Natural killer cell treated with Interleukin-12 subunit alpha and Interleukin-12 subunit beta and Interleukin-15 and Interleukin-18, amount 100 ng/mL, for 72 hours (primary cell): Measurements from ENCODE around the gene ZNF747. TPM values are rescaled to one million over a fixed set of nuclear protein-coding genes. Genes with fewer than 3 reads are reported as not detected.
"Not testable (repeated sequence)": the region's sequence is repeated elsewhere in the genome, so short reads cannot be mapped to it uniquely, and the experiment has no call there.

Experiments
- ATAC-seq, 2 donors: fragments of 150-1000 bp; cut with Tn5 transposase in 1 of 2; sonication (Bioruptor Pico), chemical (Tn5 transposase) in 1 of 2; 2 replicates each; pipeline ENCODE4 v1.10.0; 2021
- DNase-seq: peaks from one replicate; pipeline ENCODE4 v3.0.0; 2022; ENCODE audit warnings: low spot score
- H3K27ac Mint-ChIP-seq, 2 donors: 1 replicate in 1 of 2; 2 replicates in 1 of 2; pipeline ENCODE4 v1.8.0; 2022; ENCODE audit warnings: mixed read lengths in 2 of 2, mild to moderate bottlenecking in 1 of 2, moderate library complexity in 1 of 2
- H3K27me3 Mint-ChIP-seq, 2 donors: 1 replicate in 1 of 2; 2 replicates in 1 of 2; pipeline ENCODE4 v1.8.0; 2022; ENCODE audit warnings: mixed read lengths in 2 of 2
- H3K36me3 Mint-ChIP-seq: one replicate; pipeline ENCODE4 v1.8.0; 2022; ENCODE audit warnings: mixed read lengths
- H3K4me1 Mint-ChIP-seq, 2 donors: 1 replicate in 1 of 2; 2 replicates in 1 of 2; pipeline ENCODE4 v1.8.0; 2022; ENCODE audit warnings: low read depth in 2 of 2, mixed read lengths in 2 of 2, mild to moderate bottlenecking in 1 of 2
- H3K4me3 Mint-ChIP-seq: one replicate; pipeline ENCODE4 v1.8.0; 2022; ENCODE audit warnings: mixed read lengths
- H3K9me3 Mint-ChIP-seq: 2 replicates; pipeline ENCODE4 v1.8.0; 2022; ENCODE audit warnings: mixed read lengths
- total RNA-seq, 2 donors: library from RNA; stranded (reverse); gene quantifications; one replicate each; pipeline ENCODE4 v1.2.3, GENCODE V29; 2022

The ZNF747 gene
- total RNA-seq, 2 donors from 2014 or later, result 8.7 to 10.3 TPM

DNA sequence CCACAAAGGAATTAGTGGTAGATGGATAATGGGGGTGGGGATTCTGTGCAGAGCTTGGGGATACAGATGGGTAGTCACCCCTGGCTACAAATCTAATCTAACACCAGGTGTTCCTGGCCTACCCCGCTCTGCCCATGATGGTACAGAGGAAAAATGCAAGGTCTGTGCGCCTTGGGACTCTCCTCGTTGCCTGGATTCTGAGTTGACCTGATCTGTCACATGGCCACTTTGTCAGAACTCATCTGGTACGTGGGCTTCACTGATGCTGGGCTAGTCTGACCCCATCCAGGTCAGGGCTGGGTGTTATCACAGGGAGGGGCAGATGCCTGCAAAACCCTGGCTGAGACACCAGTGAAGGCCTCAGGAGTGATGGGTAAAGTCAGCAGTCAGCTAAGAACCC lies 18.3 kb upstream of the ZNF747 start:
- peak overlapping the region; percentile 70 to 94 for H3K27ac Mint-ChIP-seq
- ATAC-seq, result no peak
- H3K27me3 Mint-ChIP-seq, result no peaks in the 10 kb centered on the region
- no peaks in the 10 kb centered on the region for H3K9me3 Mint-ChIP-seq
- DNase-seq, result no peak
- no peak overlapping the region for H3K4me3 Mint-ChIP-seq
- H3K36me3 Mint-ChIP-seq, result peaks cover 4% of the 10 kb centered on the region
- peaks cover 33% of the 10 kb centered on the region in 2 donors for H3K4me1 Mint-ChIP-seq

DNA sequence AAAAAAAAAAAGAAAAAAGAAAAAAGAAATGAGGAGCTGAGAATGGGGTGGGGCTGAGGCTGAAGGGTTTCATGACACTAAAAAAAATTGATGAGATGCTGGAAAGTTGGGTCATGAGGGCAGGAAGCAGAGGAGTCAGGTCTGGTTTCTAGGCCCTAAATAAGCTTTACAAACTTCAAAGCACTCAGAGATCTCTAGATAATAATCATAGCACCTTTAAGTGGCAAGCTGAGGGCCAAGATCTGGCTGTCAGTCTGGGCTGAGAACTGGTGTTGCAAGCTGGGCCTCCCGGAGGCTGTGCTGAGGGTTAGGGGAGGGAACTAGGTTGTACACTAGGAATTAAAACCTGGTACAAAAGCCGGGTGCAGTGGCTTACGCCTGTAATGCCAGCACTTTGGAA lies 17.1 kb upstream of the ZNF747 start:
- no peaks in the 10 kb centered on the region for H3K9me3 Mint-ChIP-seq
- H3K27me3 Mint-ChIP-seq, result no peaks in the 10 kb centered on the region
- peaks cover 4% of the 10 kb centered on the region for H3K36me3 Mint-ChIP-seq
- H3K4me1 Mint-ChIP-seq, result peaks cover 33% of the 10 kb centered on the region in 2 donors
- peak overlapping the region; percentile 70 to 94 for H3K27ac Mint-ChIP-seq
- peak; percentile 69 to 81 for ATAC-seq
- H3K4me3 Mint-ChIP-seq, result peak overlapping the region; percentile 45
- DNase-seq, result no peak

DNA sequence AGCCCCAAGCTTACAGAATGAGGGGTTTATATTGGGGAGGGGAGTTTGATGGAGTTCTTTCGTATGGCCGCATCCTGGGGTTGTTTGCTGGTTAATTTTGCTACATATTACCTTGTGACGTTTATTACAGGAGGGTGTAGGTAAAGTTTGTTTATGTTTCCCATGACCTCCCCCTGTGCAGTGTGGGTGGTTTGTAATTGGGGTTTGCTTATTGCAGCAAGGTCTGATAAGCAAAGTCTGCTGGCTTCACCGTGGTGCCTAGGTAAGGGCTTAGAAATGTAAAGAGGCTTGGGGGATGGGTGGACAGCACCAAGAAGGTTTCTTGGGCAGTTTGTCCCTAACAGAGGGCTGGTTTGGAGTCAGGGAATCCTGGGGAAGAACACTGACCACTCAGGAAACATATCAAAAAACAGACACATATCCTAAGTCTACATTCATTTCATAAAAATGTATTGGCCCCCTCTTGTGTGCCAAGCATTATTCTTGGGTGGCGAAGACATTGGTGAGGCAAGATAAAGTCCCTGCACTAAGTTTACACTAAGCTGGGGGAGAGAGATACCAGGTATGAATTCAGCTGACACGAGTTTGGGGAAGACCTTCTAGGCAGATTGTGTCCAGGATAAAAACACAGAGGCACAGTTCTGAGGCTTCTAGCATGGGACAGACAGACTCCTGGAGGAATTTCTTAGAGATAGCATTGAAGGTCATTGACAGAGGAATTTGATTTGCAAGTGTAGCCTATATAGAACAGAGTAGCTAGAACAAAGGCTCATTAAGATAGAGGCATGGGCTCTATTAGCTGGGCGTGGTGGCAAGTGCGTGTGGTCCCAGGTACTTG lies 14.0 kb upstream of the ZNF747 start:
- ATAC-seq (no peak), DNase-seq (no peak)
- no peaks in the 10 kb centered on the region for H3K27me3 Mint-ChIP-seq
- no peaks in the 10 kb centered on the region for H3K36me3 Mint-ChIP-seq
- peak overlapping the region in 1 of 2 donors; percentile 9 for H3K27ac Mint-ChIP-seq
- peaks cover 18 to 21% of the 10 kb centered on the region in 2 donors for H3K4me1 Mint-ChIP-seq
- H3K4me3 Mint-ChIP-seq, result no peak overlapping the region
- no peaks in the 10 kb centered on the region for H3K9me3 Mint-ChIP-seq

DNA sequence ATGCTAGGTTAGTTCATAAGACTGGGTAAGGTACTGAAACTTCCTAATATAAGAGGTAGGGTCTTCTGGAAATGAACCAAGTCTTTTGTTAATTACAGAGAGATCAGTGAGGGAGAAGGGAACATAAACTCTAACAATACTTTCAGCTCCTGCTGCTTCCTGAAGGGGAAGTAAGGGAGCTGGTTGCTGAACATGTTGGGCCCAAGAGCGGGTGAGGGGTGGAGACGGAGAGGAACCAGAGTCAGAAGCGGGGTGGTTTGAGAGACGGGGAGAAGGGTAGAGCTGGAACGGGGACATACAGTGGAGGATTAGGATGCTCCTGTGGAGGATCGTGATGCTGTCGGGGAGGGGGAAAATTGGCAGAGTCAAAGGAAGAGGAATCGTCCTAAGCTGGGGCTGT lies 11.5 kb upstream of the ZNF747 start:
- H3K27ac Mint-ChIP-seq, result peak overlapping the region in 1 of 2 donors; percentile 13

DNA sequence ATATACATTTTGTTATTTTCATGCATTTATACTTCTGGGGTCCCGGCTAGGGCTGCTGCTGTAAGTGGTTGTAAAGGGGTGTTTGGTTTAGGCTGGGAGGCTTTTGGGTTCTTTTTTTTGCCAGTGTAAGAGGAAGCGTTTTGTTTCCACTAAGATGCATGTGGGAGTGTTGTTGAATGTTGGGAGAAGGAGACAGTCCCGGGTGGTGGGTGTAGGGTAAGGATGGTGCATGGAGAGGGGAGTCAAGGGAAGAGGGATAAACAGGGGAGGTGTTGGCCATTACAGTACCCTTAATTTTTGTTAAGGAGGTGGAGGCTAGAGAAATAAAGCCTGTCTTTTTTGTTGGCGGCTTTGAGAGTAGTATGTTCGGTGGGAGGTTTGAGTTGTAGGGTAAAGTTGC lies 8.4 kb upstream of the ZNF747 start:
- H3K9me3 Mint-ChIP-seq, result no peaks in the 10 kb centered on the region
- no peak overlapping the region for H3K27ac Mint-ChIP-seq
- H3K4me1 Mint-ChIP-seq, result no peaks in the 10 kb centered on the region
- no peaks in the 10 kb centered on the region for H3K36me3 Mint-ChIP-seq
- ATAC-seq, result no peak
- no peak overlapping the region for H3K4me3 Mint-ChIP-seq
- H3K27me3 Mint-ChIP-seq, result no peaks in the 10 kb centered on the region
- no peak for DNase-seq

More for the DNA sequence above, 11.5 kb upstream of the ZNF747 start:
- Mint-ChIP-seq H3K36me3 (no peaks in the 10 kb centered on the region), H3K9me3 (no peaks in the 10 kb centered on the region), H3K4me1 (peaks cover 0 to 1% of the 10 kb centered on the region in 2 donors), H3K4me3 (no peak overlapping the region), H3K27me3 (no peaks in the 10 kb centered on the region)
- no peak for ATAC-seq
- DNase-seq, result no peak

DNA sequence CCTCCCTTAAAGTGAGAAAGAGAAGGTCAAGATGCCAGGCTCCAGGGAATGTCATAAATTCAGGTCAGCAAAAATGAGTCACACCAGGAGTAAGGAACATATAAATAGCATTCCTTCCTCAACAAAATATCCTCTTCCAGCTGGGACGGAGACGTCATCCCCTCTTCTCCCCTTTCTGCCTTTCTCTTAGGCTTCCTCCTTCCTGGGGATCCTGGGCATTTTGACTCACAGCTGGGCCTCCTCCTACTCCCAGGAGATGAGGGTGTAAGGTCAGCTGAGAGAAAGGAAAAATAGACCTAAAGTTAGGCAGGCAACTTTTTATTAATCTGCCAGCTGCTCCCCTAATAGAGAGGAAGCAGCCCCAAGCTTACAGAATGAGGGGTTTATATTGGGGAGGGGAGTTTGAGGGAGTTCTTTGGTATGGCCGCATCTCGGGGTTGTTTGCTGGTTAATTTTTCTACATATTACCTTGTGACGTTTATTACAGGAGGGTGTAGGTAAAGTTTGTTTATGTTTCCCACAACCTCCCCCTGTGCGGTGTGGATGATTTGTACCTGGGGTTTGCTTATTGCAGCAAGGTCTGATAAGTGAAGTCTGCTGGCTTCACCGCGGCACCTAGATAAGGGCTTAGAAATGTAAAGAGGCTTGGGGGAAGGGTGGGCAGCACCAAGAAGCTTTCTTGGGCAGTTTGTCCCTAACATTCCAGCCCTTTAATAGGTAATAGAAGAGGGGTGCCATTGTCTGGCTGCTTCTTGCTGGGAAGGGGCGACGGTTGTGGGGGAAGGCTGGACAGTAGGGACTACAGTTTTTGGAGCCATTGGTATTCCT lies 7.1 kb upstream of the ZNF747 start:
- peaks cover 0 to 2% of the 10 kb centered on the region in 2 donors for H3K4me1 Mint-ChIP-seq

DNA sequence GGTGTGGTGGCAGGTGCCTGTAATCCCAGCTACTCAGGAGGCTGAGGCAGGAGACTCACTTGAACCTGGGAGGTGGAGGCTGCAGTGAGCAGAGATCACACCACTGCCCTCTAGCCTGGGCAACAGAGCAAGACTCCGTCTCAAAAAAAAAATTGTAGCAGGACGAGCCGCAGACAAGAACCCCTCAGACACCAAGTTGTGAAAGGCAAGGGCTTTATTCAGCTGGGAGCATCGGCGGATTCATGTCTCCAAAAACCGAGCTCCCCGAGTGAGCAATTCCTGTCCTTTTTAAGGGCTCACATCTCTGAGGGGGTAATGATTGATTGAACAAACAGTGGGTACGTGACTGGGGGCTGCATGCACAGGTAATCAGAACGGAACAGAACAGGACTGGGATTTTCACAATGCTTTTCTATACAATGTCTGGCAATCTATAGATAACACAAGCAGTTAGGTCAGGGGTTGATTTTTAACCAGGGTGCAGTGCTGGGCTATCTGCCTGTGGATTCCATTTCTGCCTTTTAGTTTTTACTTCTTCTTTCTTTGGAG lies 6.3 kb upstream of the ZNF747 start:
- not testable (repeated sequence) for H3K9me3 Mint-ChIP-seq, H3K4me3 Mint-ChIP-seq, H3K4me1 Mint-ChIP-seq, H3K27me3 Mint-ChIP-seq, H3K27ac Mint-ChIP-seq, H3K36me3 Mint-ChIP-seq, ATAC-seq, DNase-seq

More for the DNA sequence above, 7.1 kb upstream of the ZNF747 start:
- Mint-ChIP-seq H3K9me3 (no peaks in the 10 kb centered on the region), H3K4me3 (no peak overlapping the region), H3K27ac (no peak overlapping the region), H3K27me3 (no peaks in the 10 kb centered on the region), H3K36me3 (no peaks in the 10 kb centered on the region)
- no peak for ATAC-seq
- DNase-seq, result no peak

DNA sequence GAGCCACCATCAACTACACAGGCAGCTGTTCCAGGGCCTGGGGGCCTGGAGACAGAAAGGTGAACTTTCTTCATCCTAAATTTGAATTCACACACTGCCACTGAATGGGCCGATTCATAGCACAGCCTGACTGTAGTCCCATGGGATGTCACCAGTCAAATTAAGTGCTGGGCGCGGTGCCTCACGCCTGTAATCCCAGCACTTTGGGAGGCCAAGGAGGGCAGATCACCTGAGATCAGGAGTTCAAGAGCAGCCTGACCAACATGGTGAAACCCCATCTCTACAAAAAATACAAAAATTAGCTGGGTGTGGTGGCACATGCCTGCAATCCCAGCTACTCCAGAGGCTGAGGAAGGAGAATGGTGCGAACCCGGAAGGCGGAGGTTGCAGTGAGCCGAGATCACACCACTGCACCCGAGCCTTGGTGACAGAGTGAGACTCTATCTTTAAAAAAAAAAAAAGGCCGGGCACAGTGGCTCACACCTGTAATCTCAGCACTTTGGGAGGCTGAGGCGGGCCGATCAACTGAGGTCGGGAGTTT lies 5.4 kb upstream of the ZNF747 start:
- H3K9me3 Mint-ChIP-seq, H3K27ac Mint-ChIP-seq, ATAC-seq, H3K36me3 Mint-ChIP-seq, DNase-seq, H3K4me3 Mint-ChIP-seq, H3K27me3 Mint-ChIP-seq: not testable (repeated sequence)
- peaks cover 13 to 14% of the 10 kb centered on the region in 2 donors for H3K4me1 Mint-ChIP-seq

DNA sequence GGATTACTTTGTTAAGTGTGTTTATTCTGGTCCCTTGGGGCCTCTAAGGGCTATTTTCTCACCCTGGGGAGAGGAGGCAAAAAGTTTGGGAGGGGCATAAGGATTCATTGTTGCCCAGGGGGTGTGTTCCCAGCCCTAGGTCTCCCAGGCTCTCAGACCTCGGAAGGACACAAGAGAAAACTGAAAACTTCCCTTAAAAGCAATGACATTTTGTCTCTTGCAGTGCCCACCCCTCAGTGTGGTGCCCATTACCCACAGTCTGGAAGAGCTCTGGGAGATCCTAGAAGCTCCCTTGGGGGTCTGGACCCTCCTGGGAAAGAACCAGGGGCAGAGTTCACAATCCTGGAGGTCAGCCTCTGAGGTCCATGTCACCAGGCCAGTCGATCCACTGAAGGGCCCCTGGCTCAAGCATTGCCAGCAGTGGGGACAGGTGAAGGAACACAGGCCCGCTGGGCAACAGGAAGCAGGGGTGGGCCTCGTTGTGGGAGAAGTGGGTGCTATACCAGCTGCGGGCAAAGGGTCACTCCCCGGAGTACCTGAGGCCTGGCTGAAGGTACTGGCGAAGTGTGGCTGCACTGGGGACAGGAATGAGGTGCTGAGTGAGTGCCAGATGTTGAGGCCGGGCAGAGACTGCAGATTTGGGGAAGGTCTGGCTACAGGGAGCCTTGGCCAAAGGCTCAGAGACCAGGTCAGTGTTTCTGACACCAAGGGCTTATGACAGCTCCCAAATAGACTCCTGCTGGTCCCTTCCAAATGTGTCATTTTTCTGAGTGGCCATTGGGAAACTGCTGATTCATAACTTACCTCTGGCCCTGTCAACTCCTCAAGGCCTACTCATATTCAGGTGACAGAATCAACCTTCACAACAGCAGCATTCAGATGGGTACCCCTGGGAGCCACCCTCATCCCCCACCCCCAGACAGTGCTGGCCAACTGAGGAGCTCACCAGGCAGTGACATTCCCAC lies 4.6 kb upstream of the ZNF747 start:
- H3K4me3 Mint-ChIP-seq, result no peak overlapping the region
- no peak for ATAC-seq
- no peaks in the 10 kb centered on the region for H3K9me3 Mint-ChIP-seq
- H3K36me3 Mint-ChIP-seq, result no peaks in the 10 kb centered on the region
- peaks cover 16% of the 10 kb centered on the region in 2 donors for H3K4me1 Mint-ChIP-seq
- H3K27me3 Mint-ChIP-seq, result no peaks in the 10 kb centered on the region
- no peak for DNase-seq
- H3K27ac Mint-ChIP-seq, result peak overlapping the region in 1 of 2 donors; percentile 13

DNA sequence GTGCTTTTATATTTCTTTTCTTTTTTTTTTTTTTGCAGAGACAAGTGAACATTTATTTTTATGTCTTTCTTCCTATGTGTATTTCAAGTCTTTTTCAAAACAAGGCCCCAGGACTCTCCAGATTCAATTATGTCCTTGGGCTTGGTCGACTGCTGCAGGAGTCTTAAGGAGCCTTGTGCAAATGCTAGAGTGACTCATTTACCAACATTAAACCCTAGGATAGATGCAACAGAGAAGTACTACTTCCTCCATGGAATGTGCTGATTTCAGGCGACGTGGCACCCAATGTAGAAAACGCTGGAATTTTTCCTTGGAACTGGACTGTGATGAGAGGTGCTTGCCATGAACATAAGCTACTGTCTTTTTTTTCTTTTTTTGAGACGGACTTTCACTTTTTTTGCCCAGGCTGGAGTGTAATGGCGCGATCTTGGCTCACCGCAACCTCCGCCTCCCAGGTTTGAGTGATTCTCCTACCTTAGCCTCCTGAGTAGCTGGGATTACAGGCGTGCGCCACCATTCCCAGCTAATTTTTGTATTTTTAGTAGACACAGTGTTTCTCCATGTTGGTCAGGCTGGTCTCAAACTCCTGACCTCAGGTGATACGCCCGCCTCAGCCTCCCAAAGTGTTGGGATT lies 1.9 kb upstream of the ZNF747 start:
- not testable (repeated sequence) for H3K27me3 Mint-ChIP-seq, DNase-seq, ATAC-seq, H3K9me3 Mint-ChIP-seq, H3K36me3 Mint-ChIP-seq
- Mint-ChIP-seq H3K4me3 (peak overlapping the region; percentile 97), H3K4me1 (peaks cover 20% of the 10 kb centered on the region in 2 donors), H3K27ac (peak overlapping the region; percentile 94 to 96)

DNA sequence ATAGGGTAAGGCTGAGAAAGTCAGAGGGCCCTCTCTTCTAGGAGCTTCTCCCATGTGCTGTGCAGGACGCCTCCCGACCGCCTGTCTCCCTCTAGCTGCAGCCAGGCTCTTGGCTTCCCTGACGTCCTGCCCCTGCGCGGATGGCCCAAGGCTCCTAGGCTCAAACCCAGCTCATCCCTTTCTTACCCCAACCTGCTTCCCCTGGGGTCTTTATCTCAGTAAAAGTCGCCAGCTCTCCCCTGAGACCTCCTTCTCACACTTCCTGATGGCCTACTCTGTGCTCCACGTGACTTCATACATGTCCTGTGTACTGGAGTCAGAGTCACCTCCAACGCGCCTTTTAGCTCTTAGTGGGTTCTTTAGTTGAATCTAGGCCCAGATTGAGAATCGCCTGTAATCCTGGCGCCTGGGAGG lies 1.1 kb upstream of the ZNF747 start:
- Mint-ChIP-seq H3K27me3 (no peaks in the 10 kb centered on the region), H3K36me3 (no peaks in the 10 kb centered on the region), H3K4me1 (peaks cover 20 to 24% of the 10 kb centered on the region in 2 donors), H3K27ac (peak overlapping the region; percentile 94 to 96), H3K9me3 (no peaks in the 10 kb centered on the region), H3K4me3 (peak overlapping the region; percentile 97)
- DNase-seq (peak; percentile 71), ATAC-seq (peak; percentile 72 to 73)

DNA sequence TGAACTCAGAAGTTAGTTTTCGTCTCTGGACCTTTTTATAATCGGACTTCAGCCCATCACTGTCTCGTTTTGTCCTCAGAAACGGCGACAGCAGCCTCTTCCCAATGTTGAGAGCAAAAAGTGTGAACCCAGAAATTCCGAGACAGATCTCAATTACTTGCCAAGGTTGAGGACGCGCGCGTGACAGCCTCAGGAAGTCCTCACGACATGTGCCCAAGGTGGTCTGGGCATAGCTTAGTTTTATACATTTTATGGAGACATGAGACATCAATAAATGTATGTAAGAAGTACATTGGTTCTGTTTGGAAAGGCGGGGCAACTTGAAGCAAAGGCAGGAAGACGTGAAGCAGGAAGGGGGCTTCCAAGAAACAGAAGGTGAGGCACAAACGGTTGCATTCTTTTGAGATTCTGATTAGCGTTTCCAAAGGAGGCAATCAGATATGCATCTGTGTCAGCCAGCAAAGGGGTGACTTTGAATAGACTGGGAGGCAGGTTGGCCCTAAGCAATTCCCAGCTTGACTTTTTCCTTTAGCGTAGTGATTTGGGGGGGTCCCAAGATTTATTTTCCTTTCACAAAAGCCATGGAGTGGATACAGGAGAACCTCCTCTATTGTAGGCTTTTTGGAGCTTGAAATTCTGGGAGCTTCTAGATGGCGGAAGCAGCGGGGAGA lies 583 bp upstream of the ZNF747 start:
- ATAC-seq (peak; percentile 1 to 5), DNase-seq (no peak)
- Mint-ChIP-seq H3K4me1 (peaks cover 23 to 30% of the 10 kb centered on the region in 2 donors), H3K36me3 (no peaks in the 10 kb centered on the region), H3K27ac (peak overlapping the region; percentile 94 to 96), H3K9me3 (no peaks in the 10 kb centered on the region), H3K4me3 (peak overlapping the region; percentile 97), H3K27me3 (no peaks in the 10 kb centered on the region)
